H1 (cell line): Measurements from ENCODE around the gene CERKL. TPM values are rescaled to one million over a fixed set of nuclear protein-coding genes. Genes with fewer than 3 reads are reported as not detected.

Experiments
- CTCF ChIA-PET: fragments of 300-600 bp; sonication (Branson Sonifier 250); formaldehyde crosslinking; loops from one replicate; lab custom pipeline; 2021; ENCODE audit not compliant: partially characterized antibody; lab: Charles Lee
- POLR2A ChIA-PET: fragments of 300-600 bp; sonication (Branson Sonifier 250); formaldehyde crosslinking; loops from one replicate; lab custom pipeline; 2021; ENCODE audit warnings: inconsistent platforms; ENCODE audit not compliant: partially characterized antibody; lab: Charles Lee
- DNase-seq, 2 experiments: peaks; one replicate each; pipeline versions ENCODE4 v3.0.0 to v3.0.0-alpha.2; 2010 to 2022; ENCODE audit warnings: low spot score in 2 of 2, low read depth in 1 of 2, mixed read lengths in 1 of 2
- FAIRE-seq: peaks from 2 replicates; lab custom pipeline; 2011; peaks lifted over from hg19 to GRCh38; lab: Jason Lieb, UNC
- H2AFZ ChIP-seq: 2 replicates; pipeline ENCODE4 v1.8.1; 2012; ENCODE audit warnings: low read length, inconsistent platforms
- H2AK5ac ChIP-seq: 2 replicates; pipeline ENCODE4 v1.6.1; 2013; ENCODE audit warnings: low read depth, low read length
- H2BK120ac ChIP-seq: replicated peaks from 2 replicates; pipeline ENCODE3; 2013; ENCODE audit warnings: low read depth, low read length, inconsistent platforms
- H2BK12ac ChIP-seq: 2 replicates; pipeline ENCODE4 v1.6.1; 2013; ENCODE audit warnings: low read depth, low read length
- H2BK15ac ChIP-seq: 2 replicates; pipeline ENCODE4 v1.6.1; 2013; ENCODE audit warnings: low read length
- H2BK20ac ChIP-seq: 2 replicates; pipeline ENCODE4 v1.6.1; 2013; ENCODE audit warnings: low read length
- H2BK5ac ChIP-seq: 2 replicates; pipeline ENCODE4 v1.6.1; 2013; ENCODE audit warnings: low read depth, low read length
- H3K14ac ChIP-seq: 2 replicates; pipeline ENCODE4 v1.6.1; 2013; ENCODE audit warnings: inconsistent platforms; ENCODE audit not compliant: insufficient read length
- H3K18ac ChIP-seq: 2 replicates; pipeline ENCODE4 v1.6.1; 2013; ENCODE audit warnings: low read length; ENCODE audit errors: extremely low read depth
- H3K23ac ChIP-seq: 2 replicates; pipeline ENCODE4 v1.6.1; 2013; ENCODE audit warnings: inconsistent platforms; ENCODE audit not compliant: insufficient read length
- H3K23me2 ChIP-seq: 2 replicates; pipeline ENCODE4 v1.6.1; 2013; ENCODE audit warnings: low read depth, low read length
- H3K27ac ChIP-seq: 2 replicates; pipeline ENCODE4 v1.6.1; 2011; ENCODE audit warnings: low read depth, low read length, inconsistent platforms
- H3K27me3 ChIP-seq, 4 experiments: replicated peaks in 1 of 4; 1 replicate in 1 of 4; 2 replicates in 3 of 4; pipeline versions ENCODE4 v1.6.1 to v1.8.1; 2011 to 2013; ENCODE audit warnings: low read length in 3 of 4, mild to moderate bottlenecking in 3 of 4, inconsistent platforms in 2 of 4, mixed read lengths in 2 of 4, moderate library complexity in 1 of 4; ENCODE audit not compliant: control insufficient read depth in 3 of 4, insufficient read depth in 3 of 4; ENCODE audit errors: extremely low read depth in 1 of 4
- H3K36me3 ChIP-seq, 4 experiments: 2 replicates each; pipeline versions ENCODE4 v1.6.1 to v1.8.1; 2011 to 2013; ENCODE audit warnings: mild to moderate bottlenecking in 4 of 4, low read length in 3 of 4, moderate library complexity in 2 of 4, control low read depth in 1 of 4, inconsistent platforms in 1 of 4; ENCODE audit not compliant: insufficient read depth in 4 of 4, control insufficient read depth in 2 of 4
- H3K4ac ChIP-seq: replicated peaks from 2 replicates; pipeline ENCODE3; 2013; ENCODE audit warnings: low read length, low read depth, mixed read lengths, inconsistent platforms; ENCODE audit not compliant: insufficient read length
- H3K4me1 ChIP-seq, 4 experiments: replicated peaks in 1 of 4; 1 replicate in 1 of 4; 2 replicates in 3 of 4; pipeline versions ENCODE4 v1.6.1 to v1.8.1; 2011 to 2013; ENCODE audit warnings: low read length in 3 of 4, inconsistent platforms in 2 of 4, mixed read lengths in 1 of 4; ENCODE audit not compliant: insufficient read depth in 4 of 4, control insufficient read depth in 3 of 4
- H3K4me2 ChIP-seq, 2 experiments: 2 replicates each; pipeline versions ENCODE4 v1.6.1 to v1.8.1; 2011 to 2013; ENCODE audit warnings: low read depth in 2 of 2, low read length in 2 of 2, control low read depth in 1 of 2, inconsistent platforms in 1 of 2, mild to moderate bottlenecking in 1 of 2; ENCODE audit not compliant: insufficient read depth in 1 of 2
- H3K4me3 ChIP-seq, 4 experiments: fragments of 200-600, 300-600 bp in 1 of 4; sonication (generic), shearing (Covaris generic), sonication (Bioruptor Twin) in 1 of 4; 2 replicates each; pipeline versions ENCODE4 v1.5.1 to v1.8.1; 2011 to 2016; ENCODE audit warnings: low read length in 4 of 4, low read depth in 3 of 4, control low read depth in 2 of 4, inconsistent platforms in 2 of 4, mild to moderate bottlenecking in 2 of 4, mixed read lengths in 1 of 4, moderate library complexity in 1 of 4; ENCODE audit not compliant: insufficient read depth in 2 of 4; ENCODE audit errors: extremely low read depth in 1 of 4
- H3K56ac ChIP-seq: replicated peaks from 2 replicates; pipeline ENCODE3; 2013; ENCODE audit warnings: low read depth, mild to moderate bottlenecking, mixed read lengths, low read length, inconsistent platforms; ENCODE audit not compliant: insufficient read length
- H3K79me1 ChIP-seq: 2 replicates; pipeline ENCODE4 v1.6.1; 2013; ENCODE audit warnings: low read depth, low read length, control low read depth
- H3K79me2 ChIP-seq, 2 experiments: 2 replicates each; pipeline versions ENCODE4 v1.6.1 to v1.8.1; 2012 to 2013; ENCODE audit warnings: low read length in 2 of 2, mild to moderate bottlenecking in 2 of 2, inconsistent platforms in 1 of 2; ENCODE audit not compliant: insufficient read depth in 2 of 2, control insufficient read depth in 1 of 2
- H3K9ac ChIP-seq, 4 experiments: replicated peaks in 1 of 4; 1 replicate in 1 of 4; 2 replicates in 3 of 4; pipeline versions ENCODE4 v1.6.1 to v1.8.1; 2011 to 2013; ENCODE audit warnings: low read depth in 3 of 4, low read length in 3 of 4, control low read depth in 2 of 4, mild to moderate bottlenecking in 2 of 4, moderate library complexity in 2 of 4, inconsistent platforms in 1 of 4; ENCODE audit errors: extremely low read depth in 1 of 4
- H3K9me3 ChIP-seq, 2 experiments: 2 replicates each; pipeline versions ENCODE4 v1.6.1 to v1.8.1; 2012 to 2013; ENCODE audit warnings: mild to moderate bottlenecking in 2 of 2, moderate library complexity in 2 of 2, control low read depth in 1 of 2, inconsistent platforms in 1 of 2, low read depth in 1 of 2, low read length in 1 of 2, mixed read lengths in 1 of 2; ENCODE audit not compliant: insufficient read depth in 2 of 2
- H4K20me1 ChIP-seq, 2 experiments: replicated peaks in 1 of 2; 2 replicates each; pipeline versions ENCODE3 to v1.8.1; 2011 to 2013; ENCODE audit warnings: inconsistent platforms in 2 of 2, low read length in 2 of 2, mild to moderate bottlenecking in 1 of 2; ENCODE audit not compliant: insufficient read depth in 2 of 2, control insufficient read depth in 1 of 2
- H4K5ac ChIP-seq: 2 replicates; pipeline ENCODE4 v1.6.1; 2013; ENCODE audit warnings: low read length, low read depth, mixed read lengths, inconsistent platforms; ENCODE audit not compliant: insufficient read length
- H4K8ac ChIP-seq: 2 replicates; pipeline ENCODE4 v1.8.0; 2013; ENCODE audit warnings: mild to moderate bottlenecking, moderate library complexity, low read length, inconsistent platforms; ENCODE audit not compliant: insufficient read depth; ENCODE audit errors: extremely low read depth
- H4K91ac ChIP-seq: replicated peaks from 2 replicates; pipeline ENCODE3; 2013; ENCODE audit warnings: low read length, mixed read lengths, inconsistent platforms; ENCODE audit not compliant: insufficient read length
- CTCF ChIP-seq, 3 experiments: IDR thresholded peaks; 1 replicate in 2 of 3; 2 replicates in 1 of 3; pipeline versions ENCODE4 v1.5.1 to v1.6.1; 2011; ENCODE audit warnings: low read length in 3 of 3, mild to moderate bottlenecking in 3 of 3, inconsistent platforms in 2 of 3, low read depth in 1 of 3, moderate library complexity in 1 of 3; ENCODE audit not compliant: insufficient read depth in 1 of 3; ENCODE audit errors: control extremely low read depth in 1 of 3
- POLR2AphosphoS5 ChIP-seq: IDR thresholded peaks from 2 replicates; pipeline ENCODE4 v1.6.1; 2011; ENCODE audit warnings: low read depth, low read length
- RAD21 ChIP-seq, 2 experiments: IDR thresholded peaks in 1 of 2; conservative IDR thresholded peaks in 1 of 2; 2 replicates each; pipeline ENCODE4 v1.6.1; 2011; ENCODE audit warnings: low read depth in 2 of 2, low read length in 2 of 2, improper control_type of control experiment in 1 of 2, inconsistent platforms in 1 of 2, mild to moderate bottlenecking in 1 of 2, moderate library complexity in 1 of 2
- WGBS, 2 experiments: shearing (Covaris generic) in 1 of 2; methylation state at CpG; one replicate each; pipeline versions ENCODE4 v1.1.6 to v1.1.7; 2013 to 2015; ENCODE audit warnings: low lambda C conversion rate in 2 of 2, mixed read lengths in 2 of 2, inconsistent platforms in 1 of 2, low coverage in 1 of 2, missing lambda C conversion rate in 1 of 2; ENCODE audit not compliant: insufficient replicate concordance in 2 of 2, insufficient coverage in 1 of 2, insufficient read length in 1 of 2; ENCODE audit errors: extremely low coverage in 1 of 2, missing lambda C conversion rate in 1 of 2; 5-methylcytosine and 5-hydroxymethylcytosine counted together
- polyA plus RNA-seq, 7 experiments: library from polyadenylated mRNA; depleted of rRNA in 3 of 7; stranded (reverse) in 5 of 7; unstranded in 2 of 7; fragments of >200 nt in 5 of 7; fragments of 200-250 nt in 2 of 7; gene quantifications; 1 replicate in 5 of 7; 2 replicates in 1 of 7; 4 replicates in 1 of 7; pipeline versions ENCODE4 v1.2.1 to v1.2.3, GENCODE V29; 2011 to 2013; ENCODE audit warnings: missing spikeins in 2 of 7, mixed read lengths in 2 of 7
- total RNA-seq: library from RNA; stranded (reverse); fragmentation: NEBNext Ultra II Directional; extraction: Animal tissue kit (Norgen Biotek cat#: 25700); gene quantifications from 2 replicates; pipeline ENCODE4 v1.2.1, GENCODE V29; 2021

Gene CERKL
- total and polyA plus RNA-seq, 2 of the 8 experiments (the other 6 are each of a cell fraction or from before 2014, with no cell fraction given) = 0.05 TPM; not detected in 1

- H2BK20ac ChIP-seq = no peak overlapping the region
- CTCF ChIA-PET = interaction anchor here (0.6 to 3.1 kb wide), 20 partner anchors 9 to 484 kb away, joined by 3 to 17 read pairs (median 4); partner anchors contain the start of gene ITPRID2
- H3K56ac ChIP-seq = no peak overlapping the region
- no peak overlapping the region for H3K23ac ChIP-seq
- peak in 1 of 2 experiments; percentile 29; a peak in 1 of 4 replicates for TF ChIP-seq RAD21 (IDR thresholded peaks at IDR 0.05 in 1 of 2, conservative IDR thresholded peaks at IDR 0.05 in 1 of 2; ENCODE audit: low read depth in 2 of 2, low read length in 2 of 2)
- TF ChIP-seq POLR2AphosphoS5 = no peak
- no peak for TF ChIP-seq CTCF (IDR thresholded peaks at IDR 0.05; ENCODE audit: control extremely low read depth in 1 of 3, insufficient read depth in 1 of 3, low read depth in 1 of 3, low read length in 3 of 3)
- H3K9me3 ChIP-seq = no peaks in the 10 kb centered on the region
- no peak overlapping the region for H3K14ac ChIP-seq
- H3K4me1 ChIP-seq = peaks cover 4 to 11% (median 7%) of the 10 kb centered on the region in 4 experiments; a peak in 5 of 7 replicates
- no peaks in the 10 kb centered on the region for H3K79me1 ChIP-seq
- no peak overlapping the region for H4K5ac ChIP-seq
- H3K36me3 ChIP-seq = no peaks in the 10 kb centered on the region
- H4K8ac ChIP-seq = no peak overlapping the region
- no peak overlapping the region for H3K4me3 ChIP-seq
- H4K91ac ChIP-seq = no peak overlapping the region
- no peak for FAIRE-seq
- no peak for DNase-seq
- H3K9ac ChIP-seq = no peak overlapping the region
- H2BK5ac ChIP-seq = no peak overlapping the region
- no peak overlapping the region for H3K4ac ChIP-seq
- H3K27ac ChIP-seq = no peak overlapping the region
- H2AK5ac ChIP-seq = no peak overlapping the region
- no peaks in the 10 kb centered on the region for H3K79me2 ChIP-seq
- POLR2A ChIA-PET = interaction anchor here (0.7 to 2.7 kb wide), 3 partner anchors 19 to 27 kb away, joined by 3 to 12 read pairs (median 3); no protein-coding TSS in a partner anchor
- peaks cover 0 to 2% of the 10 kb centered on the region in 2 experiments for H4K20me1 ChIP-seq
- peak overlapping the region in 1 of 2 experiments; percentile 93; a peak in 2 of 4 replicates for H3K4me2 ChIP-seq
- H3K18ac ChIP-seq = no peak overlapping the region; the same call in 1 of the 2 replicates
- no peak overlapping the region for H2BK120ac ChIP-seq
- H2AFZ ChIP-seq = no peak overlapping the region
- WGBS, 2 experiments = 40% methylated on average over 4 of the region's 4 CpGs; no CpG with 5 or more reads in 1 of the 2 experiments
- peaks cover 4% of the 10 kb centered on the region; the same call in 1 of the 2 replicates for H3K23me2 ChIP-seq
- peaks cover 23 to 53% (median 45%) of the 10 kb centered on the region in 4 experiments for H3K27me3 ChIP-seq
- no peak overlapping the region for H2BK15ac ChIP-seq
- no peak overlapping the region for H2BK12ac ChIP-seq
Measured at GRCh38 chr2:181658444-181658843, 1.5 kb upstream of the CERKL start.
